K562 (cell line): Measurements from ENCODE around the gene PATL2. TPM values are rescaled to one million over a fixed set of nuclear protein-coding genes. Genes with fewer than 3 reads are reported as not detected.

Experiments used
- ATAC-seq: fragments of 200-7000 bp; cut with Tn5 transposase; 3 replicates; pipeline ENCODE4 v1.9.1; 2020; ENCODE audit warnings: moderate library complexity
- BruUV-seq: library from RNA; stranded (reverse); fragments of 400-500 nt; replicated peaks from 2 replicates; lab custom pipeline; 2021; lab: Mats Ljungman, UMichigan
- CTCF ChIA-PET: fragments of 300-600 bp; formaldehyde crosslinking; extraction: SDS; loops from one replicate; lab custom pipeline; 2021; ENCODE audit warnings: low intra/inter-chr PET ratio; lab: Yijun Ruan, JAX
- POLR2A ChIA-PET: fragments of 300-600, 350-650 bp; sonication (Branson Sonifier 250); formaldehyde crosslinking; extraction: SDS; loops from one replicate; lab custom pipeline; 2021; ENCODE audit warnings: antibody characterized with exemption, inconsistent platforms; lab: Yijun Ruan, JAX
- DNase-seq, 4 experiments: peaks; one replicate each; pipeline versions ENCODE4 v3.0.0 to v3.0.0-alpha.2; 2011 to 2018; ENCODE audit warnings: low spot score in 3 of 4, mixed read lengths in 3 of 4; ENCODE audit errors: extremely low read depth in 1 of 4
- FAIRE-seq: peaks from 2 replicates; lab custom pipeline; 2011; peaks lifted over from hg19 to GRCh38; lab: Jason Lieb, UNC
- H2AFZ ChIP-seq: 2 replicates; pipeline ENCODE4 v1.6.0; 2011; ENCODE audit warnings: low read depth, low read length, control low read depth, inconsistent platforms
- H3K27ac ChIP-seq: fragments of 200-600 bp; 3 replicates; pipeline ENCODE4 v1.8.0; 2011; ENCODE audit warnings: low read depth, mild to moderate bottlenecking, control low read depth, inconsistent platforms, low read length, moderate library complexity, mixed read lengths; ENCODE audit errors: extremely low read depth
- H3K27me3 ChIP-seq, 2 experiments: fragments of 300-600 bp in 1 of 2; 2 replicates in 1 of 2; 3 replicates in 1 of 2; pipeline versions ENCODE4 v1.6.0 to v1.8.0; 2011; ENCODE audit warnings: inconsistent platforms in 2 of 2, low read length in 2 of 2, mild to moderate bottlenecking in 1 of 2, mixed read lengths in 1 of 2, moderate library complexity in 1 of 2; ENCODE audit not compliant: control insufficient read depth in 2 of 2, insufficient read depth in 2 of 2
- H3K36me3 ChIP-seq: fragments of 300-600 bp; 3 replicates; pipeline ENCODE4 v1.8.0; 2011; ENCODE audit warnings: mild to moderate bottlenecking, low read length, inconsistent platforms; ENCODE audit not compliant: control insufficient read depth, insufficient read depth
- H3K4me1 ChIP-seq, 2 experiments: fragments of 200-600 bp in 1 of 2; replicated peaks in 1 of 2; 2 replicates in 1 of 2; 3 replicates in 1 of 2; pipeline versions ENCODE4 v1.5.1 to v1.8.0; 2011; ENCODE audit warnings: inconsistent platforms in 2 of 2, low read length in 2 of 2, mild to moderate bottlenecking in 1 of 2, mixed read lengths in 1 of 2, moderate library complexity in 1 of 2; ENCODE audit not compliant: control insufficient read depth in 2 of 2, insufficient read depth in 2 of 2
- H3K4me2 ChIP-seq: 2 replicates; pipeline ENCODE4 v1.6.1; 2011; ENCODE audit warnings: low read length, control low read depth, inconsistent platforms, mixed read lengths; ENCODE audit not compliant: insufficient read depth
- H3K4me3 ChIP-seq: fragments of 200-600 bp; sonication (generic), shearing (Covaris generic); 2 replicates; pipeline ENCODE4 v1.5.1; 2016; ENCODE audit warnings: control low read depth, inconsistent platforms
- H3K79me2 ChIP-seq: fragments of 200-600 bp; 3 replicates; pipeline ENCODE4 v1.8.0; 2011; ENCODE audit warnings: low read length, inconsistent platforms; ENCODE audit not compliant: control insufficient read depth, insufficient read depth
- H3K9ac ChIP-seq, 2 experiments: 2 replicates each; pipeline versions ENCODE4 v1.6.0 to v1.6.1; 2011; ENCODE audit warnings: low read depth in 2 of 2, low read length in 2 of 2, control low read depth in 1 of 2, inconsistent platforms in 1 of 2, mild to moderate bottlenecking in 1 of 2, mixed read lengths in 1 of 2; ENCODE audit not compliant: insufficient read depth in 1 of 2
- H3K9me1 ChIP-seq: one replicate; pipeline ENCODE4 v1.6.0; 2011; ENCODE audit warnings: inconsistent platforms, mild to moderate bottlenecking, low read length, moderate library complexity; ENCODE audit not compliant: control insufficient read depth, insufficient read depth
- H3K9me3 ChIP-seq: replicated peaks from 2 replicates; pipeline ENCODE4 v1.5.1; 2011; ENCODE audit warnings: low read depth, low read length, inconsistent platforms; ENCODE audit not compliant: control insufficient read depth, insufficient read depth
- H4K20me1 ChIP-seq: replicated peaks from 2 replicates; pipeline ENCODE4 v1.6.1; 2011; ENCODE audit warnings: low read length, inconsistent platforms, mixed read lengths; ENCODE audit not compliant: control insufficient read depth, insufficient read depth
- BHLHE40 ChIP-seq: IDR thresholded peaks from 2 replicates; pipeline ENCODE4 v1.6.1; 2011; ENCODE audit warnings: low read length, improper control_type of control experiment
- ERF ChIP-seq: fragments of 450-650 bp; formaldehyde crosslinking; IDR thresholded peaks from 2 replicates; pipeline ENCODE4 v1.4.0; 2020; ENCODE audit warnings: mild to moderate bottlenecking, mixed read lengths
- HMBOX1 ChIP-seq: sonication (generic); IDR thresholded peaks from 2 replicates; pipeline ENCODE4 v1.6.1; 2016
- POLR2AphosphoS5 ChIP-seq: IDR thresholded peaks from 2 replicates; pipeline ENCODE4 v1.6.1; 2011; ENCODE audit warnings: mild to moderate bottlenecking, low read depth, low read length, moderate library complexity; ENCODE audit not compliant: control insufficient read depth, insufficient read depth
- PTBP1 ChIP-seq: fragments of 200-400 bp; formaldehyde crosslinking; IDR thresholded peaks from 2 replicates; pipeline ENCODE4 v1.6.1; 2017; ENCODE audit warnings: low read depth, low read length
- RAD51 ChIP-seq: fragments of 450-650 bp; IDR thresholded peaks from 2 replicates; pipeline ENCODE4 v1.7.1; 2016; ENCODE audit warnings: low read depth, mild to moderate bottlenecking, borderline replicate concordance
- SMAD2 ChIP-seq: fragments of 150-350 bp; IDR thresholded peaks from 2 replicates; pipeline ENCODE4 v1.6.1; 2014; ENCODE audit warnings: low read depth, mild to moderate bottlenecking, low read length
- TRIM24 ChIP-seq, 2 experiments: fragments of 450-650 bp; IDR thresholded peaks; 2 replicates each; pipeline ENCODE4 v1.6.1; 2016
- WGBS: fragments of 100-300 bp; shearing (Covaris generic); methylation state at CpG from one replicate; pipeline ENCODE4 v1.1.6; 2016; ENCODE audit warnings: low coverage, mixed read lengths; ENCODE audit not compliant: insufficient coverage; ENCODE audit errors: missing lambda C conversion rate; 5-methylcytosine and 5-hydroxymethylcytosine counted together
- in situ Hi-C: fragments of 300-500 bp; cut with MboI; formaldehyde crosslinking; loops from 4 replicates; pipeline ENCODE4 v1.15.0; 2018; ENCODE audit warnings: inconsistent platforms, mixed read lengths
- intact Hi-C: fragments of 100-400 bp; cut with micrococcal nuclease; formaldehyde crosslinking; loops from 2 replicates; pipeline ENCODE4 v1.14.2; 2022
- polyA plus RNA-seq, 8 experiments: library from polyadenylated mRNA; depleted of rRNA in 4 of 8; stranded (reverse) in 5 of 8; unstranded in 3 of 8; fragments of >200 nt; fragmentation: Nextera tagmentation in 2 of 8; fragmentation: Illumina TruSeq in 1 of 8; extraction: Ambion mirVana in 2 of 8; extraction: Trizol in 1 of 8; gene quantifications; 2 replicates each; pipeline versions ENCODE4 v1.2.1 to v1.2.3, GENCODE V29; 2011 to 2014; ENCODE audit warnings: inconsistent platforms in 1 of 8, missing spikeins in 1 of 8
- total RNA-seq, 7 experiments: library from RNA; depleted of rRNA in 6 of 7; stranded (reverse); fragments of >200 nt in 6 of 7; fragmentation: Illumina TruSeq in 2 of 7; extraction: Trizol in 2 of 7; gene quantifications; 2 replicates each; pipeline versions ENCODE4 v1.2.1 to v1.2.3, GENCODE V29; 2011 to 2021; ENCODE audit warnings: low replicate concordance in 1 of 7

PATL2 gene
- total and polyA plus RNA-seq, 9 of the 15 experiments (the other 6 are each of a cell fraction or from before 2014, with no cell fraction given) = 0.42 to 1.1 (median 0.86) TPM

GRCh38 chr15:44715797-44716334, 4.7 kb upstream of the PATL2 start:
- H3K4me1 ChIP-seq = peaks cover 5 to 9% of the 10 kb centered on the region in 2 experiments; a peak in 4 of 5 replicates

More at GRCh38 chr15:44715797-44716334, 4.7 kb upstream of the PATL2 start:
- Histone ChIP-seq H3K36me3 (peaks cover 49% of the 10 kb centered on the region), H4K20me1 (0 out of 2 replicates have a peak, but pooled peaks cover 4% of the 10 kb centered on the region)
- DNase-seq = no peak
- TF ChIP-seq SMAD2 = no peak
- TF ChIP-seq HMBOX1 = no peak
- TF ChIP-seq PTBP1 = no peak
- TF ChIP-seq BHLHE40 = no peak
- TF ChIP-seq ERF (CRISPR knock-in tag) = no peak
- no peak for TF ChIP-seq RAD51
- TF ChIP-seq POLR2AphosphoS5 = 0 out of 2 replicates have a peak, but pooled peaks have one; percentile 11
- no peak for TF ChIP-seq TRIM24 (IDR thresholded peaks at IDR 0.05)
- TF ChIP-seq, all 486 proteins: peak for 1
- ChIA-PET POLR2A (interaction anchor here (1.0 kb wide), 1 partner anchor 12 kb away, joined by 3 read pairs; no protein-coding TSS in a partner anchor), CTCF (no interaction called here)
- no peaks in the 10 kb centered on the region for H3K9me3 ChIP-seq
- no peak for FAIRE-seq
- no peak overlapping the region for H3K27ac ChIP-seq
- H3K4me3 ChIP-seq = no peak overlapping the region
- in situ Hi-C loops = no loop called here
- WGBS = 100% methylated on average over 2 of the region's 2 CpGs
- no peak overlapping the region for H3K9ac ChIP-seq
- H3K79me2 ChIP-seq = peaks cover 45% of the 10 kb centered on the region
- no peak overlapping the region for H3K4me2 ChIP-seq
- BruUV-seq = no TSS peak
- H2AFZ ChIP-seq = no peak overlapping the region
- peaks cover 3% of the 10 kb centered on the region for H3K9me1 ChIP-seq
- intact Hi-C loops = loop anchor here (10.0 kb wide), 2 partner anchors 129 to 209 kb away; no protein-coding TSS in a partner anchor
- no peak for ATAC-seq
- no peaks in the 10 kb centered on the region for H3K27me3 ChIP-seq
